ENCODE data around the gene WDR55. TPM values are rescaled to one million over a fixed set of nuclear protein-coding genes. Genes with fewer than 3 reads are reported as not detected.

The WDR55 gene
- total and polyA plus RNA-seq, 2 of the 13 experiments (the other 11 are each of a cell fraction or from before 2014, with no cell fraction given), result 17.7 to 18.2 TPM

DNA sequence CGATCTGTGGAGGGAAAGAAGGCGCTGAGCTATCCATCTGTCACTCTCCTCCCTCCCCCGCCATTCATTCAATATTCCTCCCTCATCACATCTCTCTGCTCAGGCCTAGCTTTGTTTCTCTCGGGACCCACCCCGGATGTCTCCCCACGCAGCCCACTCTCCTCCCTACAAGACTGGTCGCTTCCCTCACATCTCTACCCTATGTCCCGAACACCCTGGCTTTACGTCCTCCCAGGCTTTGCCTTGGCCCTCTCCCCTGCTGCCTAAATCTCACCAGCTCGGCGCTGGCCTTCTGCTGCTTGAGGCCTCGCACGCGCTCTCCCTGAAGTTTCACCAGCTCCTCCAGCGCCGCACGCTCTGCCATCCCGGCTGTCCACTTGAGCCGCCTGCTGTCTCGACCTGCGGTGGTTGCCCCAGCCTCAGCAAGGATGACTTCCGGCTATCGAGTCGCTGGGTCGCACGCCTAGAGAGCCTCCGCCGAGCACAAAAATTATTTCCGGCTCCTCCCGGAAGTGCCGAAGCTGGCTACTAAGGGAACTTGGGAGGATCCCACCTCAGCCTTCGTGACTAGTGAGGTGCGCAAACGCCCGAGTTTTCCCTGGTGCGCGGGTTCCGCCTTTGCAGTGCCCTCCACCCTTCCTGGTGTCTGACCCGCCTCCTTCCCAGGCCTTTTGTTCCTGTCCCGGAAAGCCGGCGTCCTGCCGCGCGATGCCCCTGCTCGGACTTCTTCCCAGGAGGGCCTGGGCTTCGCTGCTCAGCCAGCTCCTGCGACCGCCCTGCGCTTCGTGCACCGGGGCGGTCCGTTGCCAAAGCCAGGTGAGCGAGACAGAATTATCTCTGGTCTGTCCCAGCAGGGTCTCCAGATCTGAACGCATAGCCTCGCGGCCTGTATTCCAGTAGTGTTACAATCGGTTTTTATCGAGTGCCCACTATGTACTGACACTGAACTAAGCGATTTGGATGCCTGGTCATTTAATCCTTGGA is 26.5 kb downstream of the WDR55 start, which contains the start of the genes HARS1 and HARS2 (continued):
- TF ChIP-seq, protein P1, sequence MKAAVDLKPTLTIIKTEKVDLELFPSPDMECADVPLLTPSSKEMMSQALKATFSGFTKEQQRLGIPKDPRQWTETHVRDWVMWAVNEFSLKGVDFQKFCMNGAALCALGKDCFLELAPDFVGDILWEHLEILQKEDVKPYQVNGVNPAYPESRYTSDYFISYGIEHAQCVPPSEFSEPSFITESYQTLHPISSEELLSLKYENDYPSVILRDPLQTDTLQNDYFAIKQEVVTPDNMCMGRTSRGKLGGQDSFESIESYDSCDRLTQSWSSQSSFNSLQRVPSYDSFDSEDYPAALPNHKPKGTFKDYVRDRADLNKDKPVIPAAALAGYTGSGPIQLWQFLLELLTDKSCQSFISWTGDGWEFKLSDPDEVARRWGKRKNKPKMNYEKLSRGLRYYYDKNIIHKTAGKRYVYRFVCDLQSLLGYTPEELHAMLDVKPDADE (CRISPR knock-in tag; IDR thresholded peaks at IDR 0.05), result 0 out of 2 replicates have a peak, but pooled peaks have one; percentile 80
- TF ChIP-seq TEAD2 (CRISPR knock-in tag; IDR thresholded peaks at IDR 0.05) (peak; percentile 79; the same call in 1 of the 2 replicates), ZNF143 (CRISPR knock-in tag; IDR thresholded peaks at IDR 0.05) (peak; percentile 81), ZBTB8A (CRISPR knock-in tag; IDR thresholded peaks at IDR 0.05; ENCODE audit: borderline replicate concordance, low read depth) (no peak), ZNF329 (CRISPR knock-in tag; IDR thresholded peaks at IDR 0.05; ENCODE audit: low read depth) (no peak), MAFG (CRISPR knock-in tag; IDR thresholded peaks at IDR 0.05) (no peak), ZFP36 (IDR thresholded peaks at IDR 0.05; ENCODE audit: borderline replicate concordance, low read depth, low read length, partially characterized antibody) (no peak), RBAK (CRISPR knock-in tag; IDR thresholded peaks at IDR 0.05) (no peak), SIN3A (IDR thresholded peaks at IDR 0.05; ENCODE audit: borderline replicate concordance, low read depth, low read length) (no peak; the same call in none of the 2 replicates), ATRX (CRISPR knock-in tag; IDR thresholded peaks at IDR 0.05; ENCODE audit: borderline replicate concordance) (0 out of 2 replicates have a peak, but pooled peaks have one; percentile 36), SALL1 (CRISPR knock-in tag; IDR thresholded peaks at IDR 0.05) (peak; percentile 90), ZNF766 (CRISPR knock-in tag; IDR thresholded peaks at IDR 0.05; ENCODE audit: borderline replicate concordance) (peak; percentile 82; the same call in 1 of the 2 replicates), ZNF530 (CRISPR knock-in tag; IDR thresholded peaks at IDR 0.05; ENCODE audit: low read depth) (no peak), TCF12 (IDR thresholded peaks at IDR 0.05) (no peak), TCF12 (CRISPR knock-in tag; IDR thresholded peaks at IDR 0.05) (no peak), SMC3 (IDR thresholded peaks at IDR 0.05; ENCODE audit: low read length) (no peak), PRDM15 (CRISPR knock-in tag; IDR thresholded peaks at IDR 0.05) (0 out of 2 replicates have a peak, but pooled peaks have one; percentile 44)
- TF ChIP-seq, protein P2, sequence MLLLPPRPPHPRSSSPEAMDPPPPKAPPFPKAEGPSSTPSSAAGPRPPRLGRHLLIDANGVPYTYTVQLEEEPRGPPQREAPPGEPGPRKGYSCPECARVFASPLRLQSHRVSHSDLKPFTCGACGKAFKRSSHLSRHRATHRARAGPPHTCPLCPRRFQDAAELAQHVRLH (CRISPR knock-in tag; IDR thresholded peaks at IDR 0.05; ENCODE audit: borderline replicate concordance, low read depth), result peak; percentile 96; the same call in 1 of the 2 replicates
- TF ChIP-seq, protein P3, sequence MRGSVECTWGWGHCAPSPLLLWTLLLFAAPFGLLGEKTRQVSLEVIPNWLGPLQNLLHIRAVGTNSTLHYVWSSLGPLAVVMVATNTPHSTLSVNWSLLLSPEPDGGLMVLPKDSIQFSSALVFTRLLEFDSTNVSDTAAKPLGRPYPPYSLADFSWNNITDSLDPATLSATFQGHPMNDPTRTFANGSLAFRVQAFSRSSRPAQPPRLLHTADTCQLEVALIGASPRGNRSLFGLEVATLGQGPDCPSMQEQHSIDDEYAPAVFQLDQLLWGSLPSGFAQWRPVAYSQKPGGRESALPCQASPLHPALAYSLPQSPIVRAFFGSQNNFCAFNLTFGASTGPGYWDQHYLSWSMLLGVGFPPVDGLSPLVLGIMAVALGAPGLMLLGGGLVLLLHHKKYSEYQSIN (CRISPR knock-in tag; IDR thresholded peaks at IDR 0.05; ENCODE audit: borderline replicate concordance), result no peak
- TF ChIP-seq, protein P4, sequence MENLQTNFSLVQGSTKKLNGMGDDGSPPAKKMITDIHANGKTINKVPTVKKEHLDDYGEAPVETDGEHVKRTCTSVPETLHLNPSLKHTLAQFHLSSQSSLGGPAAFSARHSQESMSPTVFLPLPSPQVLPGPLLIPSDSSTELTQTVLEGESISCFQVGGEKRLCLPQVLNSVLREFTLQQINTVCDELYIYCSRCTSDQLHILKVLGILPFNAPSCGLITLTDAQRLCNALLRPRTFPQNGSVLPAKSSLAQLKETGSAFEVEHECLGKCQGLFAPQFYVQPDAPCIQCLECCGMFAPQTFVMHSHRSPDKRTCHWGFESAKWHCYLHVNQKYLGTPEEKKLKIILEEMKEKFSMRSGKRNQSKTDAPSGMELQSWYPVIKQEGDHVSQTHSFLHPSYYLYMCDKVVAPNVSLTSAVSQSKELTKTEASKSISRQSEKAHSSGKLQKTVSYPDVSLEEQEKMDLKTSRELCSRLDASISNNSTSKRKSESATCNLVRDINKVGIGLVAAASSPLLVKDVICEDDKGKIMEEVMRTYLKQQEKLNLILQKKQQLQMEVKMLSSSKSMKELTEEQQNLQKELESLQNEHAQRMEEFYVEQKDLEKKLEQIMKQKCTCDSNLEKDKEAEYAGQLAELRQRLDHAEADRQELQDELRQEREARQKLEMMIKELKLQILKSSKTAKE (CRISPR knock-in tag; IDR thresholded peaks at IDR 0.05; ENCODE audit: borderline replicate concordance), result peak; percentile 36; the same call in 1 of the 2 replicates

Measured in HepG2 (cell line).